Measurements from ENCODE around the gene FAM169A.

DNA sequence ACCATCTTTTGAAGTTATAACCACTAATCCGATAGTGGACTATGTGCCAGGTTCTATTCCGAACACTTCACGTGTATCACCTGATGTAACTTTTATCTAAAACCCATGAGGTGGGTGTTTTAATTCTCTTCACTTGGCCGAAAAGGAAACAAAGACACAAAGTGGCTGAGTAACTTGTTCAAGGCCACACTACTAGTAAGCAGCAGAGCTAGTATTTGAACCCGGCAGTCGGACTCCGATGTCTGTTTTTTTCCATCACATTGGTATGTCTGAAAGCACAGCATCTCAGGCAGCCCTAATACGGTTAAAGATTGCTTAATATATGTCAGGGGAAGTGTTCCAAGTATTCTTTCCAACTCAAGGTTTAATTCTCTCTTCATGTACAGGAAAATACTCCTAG, 16.2 kb downstream of the FAM169A start:
- TF ChIP-seq, protein P1, sequence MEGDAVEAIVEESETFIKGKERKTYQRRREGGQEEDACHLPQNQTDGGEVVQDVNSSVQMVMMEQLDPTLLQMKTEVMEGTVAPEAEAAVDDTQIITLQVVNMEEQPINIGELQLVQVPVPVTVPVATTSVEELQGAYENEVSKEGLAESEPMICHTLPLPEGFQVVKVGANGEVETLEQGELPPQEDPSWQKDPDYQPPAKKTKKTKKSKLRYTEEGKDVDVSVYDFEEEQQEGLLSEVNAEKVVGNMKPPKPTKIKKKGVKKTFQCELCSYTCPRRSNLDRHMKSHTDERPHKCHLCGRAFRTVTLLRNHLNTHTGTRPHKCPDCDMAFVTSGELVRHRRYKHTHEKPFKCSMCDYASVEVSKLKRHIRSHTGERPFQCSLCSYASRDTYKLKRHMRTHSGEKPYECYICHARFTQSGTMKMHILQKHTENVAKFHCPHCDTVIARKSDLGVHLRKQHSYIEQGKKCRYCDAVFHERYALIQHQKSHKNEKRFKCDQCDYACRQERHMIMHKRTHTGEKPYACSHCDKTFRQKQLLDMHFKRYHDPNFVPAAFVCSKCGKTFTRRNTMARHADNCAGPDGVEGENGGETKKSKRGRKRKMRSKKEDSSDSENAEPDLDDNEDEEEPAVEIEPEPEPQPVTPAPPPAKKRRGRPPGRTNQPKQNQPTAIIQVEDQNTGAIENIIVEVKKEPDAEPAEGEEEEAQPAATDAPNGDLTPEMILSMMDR (IDR thresholded peaks at IDR 0.05): no peak
- no peak for TF ChIP-seq POLR2A (IDR thresholded peaks at IDR 0.05)
- TF ChIP-seq POLR2AphosphoS5 (IDR thresholded peaks at IDR 0.05): no peak
- TF ChIP-seq EP300 (IDR thresholded peaks at IDR 0.05): no peak
